COR-L47 (cell line): ENCODE measurements around the gene MAP2K2.

Experiments used
- DNase-seq: peaks from one replicate; lab custom pipeline; 2025; lab: John Stamatoyannopoulos, UW

The MAP2K2 gene

GRCh38 chr19:4099041-4099764 is 24.7 kb downstream of the MAP2K2 start:
- DNase-seq, result no peak

- no peak for DNase-seq
Measured at GRCh38 chr19:4098493-4098892, 25.4 kb downstream of the MAP2K2 start.

GRCh38 chr19:4097501-4097900 is 26.4 kb downstream of the MAP2K2 start:
- DNase-seq, result no peak

GRCh38 chr19:4096049-4096892 is 27.7 kb downstream of the MAP2K2 start:
- no peak for DNase-seq

GRCh38 chr19:4095488-4095844 is 28.5 kb downstream of the MAP2K2 start:
- DNase-seq, result no peak

GRCh38 chr19:4094761-4095487 is 29.0 kb downstream of the MAP2K2 start:
- DNase-seq, result no peak

GRCh38 chr19:4094291-4094690 is 29.6 kb downstream of the MAP2K2 start:
- DNase-seq, result no peak

- no peak for DNase-seq
Measured at GRCh38 chr19:4093643-4094175, 30.2 kb downstream of the MAP2K2 start.

- no peak for DNase-seq
Measured at GRCh38 chr19:4090356-4091220, 33.3 kb downstream of the MAP2K2 start.

GRCh38 chr19:4089946-4090345 is 34.0 kb downstream of the MAP2K2 start:
- DNase-seq, result no peak

GRCh38 chr19:4089400-4089908 is 34.5 kb downstream of the MAP2K2 start:
- DNase-seq, result no peak

GRCh38 chr19:4088975-4089374 is 34.9 kb downstream of the MAP2K2 start:
- DNase-seq, result no peak

GRCh38 chr19:4087787-4088679 is 35.9 kb downstream of the MAP2K2 start:
- DNase-seq, result no peak

GRCh38 chr19:4086411-4086867 is 37.5 kb downstream of the MAP2K2 start:
- DNase-seq, result no peak

GRCh38 chr19:4084547-4084877 is 39.4 kb downstream of the MAP2K2 start:
- DNase-seq, result no peak

- DNase-seq, result no peak
Measured at GRCh38 chr19:4083677-4084546, 40.0 kb downstream of the MAP2K2 start.

GRCh38 chr19:4082172-4082571 is 41.8 kb downstream of the MAP2K2 start:
- DNase-seq, result no peak

- DNase-seq, result no peak
Measured at GRCh38 chr19:4081441-4082129, 42.3 kb downstream of the MAP2K2 start.

GRCh38 chr19:4080473-4080872 is 43.4 kb downstream of the MAP2K2 start:
- DNase-seq, result no peak
